K562 (cell line): ENCODE results near the gene PTCH2. TPM values are rescaled to one million over a fixed set of nuclear protein-coding genes. Genes with fewer than 3 reads are reported as not detected.

Source experiments
- CBFA2T3 ChIP-seq: fragments of 450-650 bp; IDR thresholded peaks from 2 replicates; pipeline ENCODE4 v1.6.1; 2017
- FOXJ2 ChIP-seq: fragments of 200-800 bp; sonication (Bioruptor generic); IDR thresholded peaks from 2 replicates; pipeline ENCODE4 v1.6.1; 2016; ENCODE audit warnings: missing genetic modification characterization, missing compliant biosample characterization
- HMGN3 ChIP-seq: IDR thresholded peaks from 2 replicates; pipeline ENCODE4 v1.6.1; 2011; ENCODE audit warnings: borderline replicate concordance, low read depth, mild to moderate bottlenecking, mixed read lengths, low read length; ENCODE audit not compliant: insufficient read length; ENCODE audit errors: extremely low read depth
- JUND ChIP-seq, 2 experiments: IDR thresholded peaks; 2 replicates in 1 of 2; 3 replicates in 1 of 2; pipeline ENCODE4 v1.6.1; 2011; ENCODE audit warnings: borderline replicate concordance in 2 of 2, low read depth in 2 of 2, low read length in 2 of 2, improper control_type of control experiment in 1 of 2, missing biosample characterization in 1 of 2, missing genetic modification characterization in 1 of 2, missing genetic modification reagents in 1 of 2
- MYNN ChIP-seq, 2 experiments: sonication (generic); formaldehyde crosslinking in 1 of 2; IDR thresholded peaks; 2 replicates each; pipeline versions ENCODE4 v1.5.0 to v1.6.1; 2016 to 2020; ENCODE audit warnings: antibody characterized with exemption in 1 of 2, missing genetic modification reagents in 1 of 2
- PBX2 ChIP-seq, 2 experiments: IDR thresholded peaks in 1 of 2; conservative IDR thresholded peaks in 1 of 2; 2 replicates each; pipeline ENCODE4 v1.6.1; 2016; ENCODE audit warnings: low read depth in 2 of 2, mild to moderate bottlenecking in 1 of 2, missing compliant biosample characterization in 1 of 2, missing genetic modification characterization in 1 of 2, moderate library complexity in 1 of 2
- RBBP5 ChIP-seq: fragments of 200-600 bp; sonication (generic); IDR thresholded peaks from 2 replicates; pipeline ENCODE4 v1.6.1; 2012; ENCODE audit warnings: borderline replicate concordance, mild to moderate bottlenecking, low read length, control low read depth, inconsistent platforms; ENCODE audit not compliant: insufficient read depth, poor library complexity, severe bottlenecking
- RCOR1 ChIP-seq, 2 experiments: IDR thresholded peaks; 2 replicates each; pipeline ENCODE4 v1.6.1; 2012; ENCODE audit warnings: low read depth in 2 of 2, low read length in 2 of 2, borderline replicate concordance in 1 of 2, improper control_type of control experiment in 1 of 2
- SOX6 ChIP-seq: fragments of 450-650 bp; IDR thresholded peaks from 2 replicates; pipeline ENCODE4 v1.6.1; 2014; ENCODE audit warnings: mild to moderate bottlenecking
- TCFL5 ChIP-seq: fragments of 250-450 bp; sonication (Bioruptor Pico); conservative IDR thresholded peaks from 2 replicates; pipeline ENCODE4 v1.6.1; 2021; ENCODE audit warnings: mild to moderate bottlenecking, moderate library complexity, matching md5 sums
- ZBTB7A ChIP-seq: IDR thresholded peaks from 2 replicates; pipeline ENCODE4 v1.6.1; 2011; ENCODE audit warnings: low read depth, mild to moderate bottlenecking, low read length, moderate library complexity, borderline replicate concordance; ENCODE audit not compliant: control insufficient read depth
- ZNF589 ChIP-seq: fragments of 200-800 bp; sonication (Bioruptor generic); IDR thresholded peaks from 2 replicates; pipeline ENCODE4 v1.6.1; 2016; ENCODE audit warnings: low read depth, missing genetic modification characterization, missing compliant biosample characterization
- ZNF644 ChIP-seq: fragments of 200-800 bp; sonication (Bioruptor generic); IDR thresholded peaks from 2 replicates; pipeline ENCODE4 v1.6.1; 2016; ENCODE audit warnings: low read depth, missing genetic modification characterization, missing compliant biosample characterization
- polyA plus RNA-seq, 8 experiments: library from polyadenylated mRNA; depleted of rRNA in 4 of 8; stranded (reverse) in 5 of 8; unstranded in 3 of 8; fragments of >200 nt; fragmentation: Nextera tagmentation in 2 of 8; fragmentation: Illumina TruSeq in 1 of 8; extraction: Ambion mirVana in 2 of 8; extraction: Trizol in 1 of 8; gene quantifications; 2 replicates each; pipeline versions ENCODE4 v1.2.1 to v1.2.3, GENCODE V29; 2011 to 2014; ENCODE audit warnings: inconsistent platforms in 1 of 8, missing spikeins in 1 of 8
- total RNA-seq, 7 experiments: library from RNA; depleted of rRNA in 6 of 7; stranded (reverse); fragments of >200 nt in 6 of 7; fragmentation: Illumina TruSeq in 2 of 7; extraction: Trizol in 2 of 7; gene quantifications; 2 replicates each; pipeline versions ENCODE4 v1.2.1 to v1.2.3, GENCODE V29; 2011 to 2021; ENCODE audit warnings: low replicate concordance in 1 of 7
- TF ChIP-seq, protein P1 (sequence below), 2 experiments: fragments of 250-450 bp in 1 of 2; fragments of 450-650 bp in 1 of 2; sonication (Bioruptor Pico) in 1 of 2; IDR thresholded peaks; 2 replicates each; pipeline versions ENCODE4 v1.6.1 to v1.8.0; 2016 to 2021; ENCODE audit warnings: mild to moderate bottlenecking in 2 of 2, moderate library complexity in 2 of 2, missing compliant biosample characterization in 1 of 2, missing genetic modification characterization in 1 of 2
- TF ChIP-seq, protein P2 (sequence below): sonication (generic); IDR thresholded peaks from 2 replicates; pipeline ENCODE4 v1.6.1; 2016

Gene PTCH2
- total and polyA plus RNA-seq, 9 of the 15 experiments (the other 6 are each of a cell fraction or from before 2014, with no cell fraction given) = 0.15 to 27.3 (median 0.48) TPM; not detected in 1

DNA sequence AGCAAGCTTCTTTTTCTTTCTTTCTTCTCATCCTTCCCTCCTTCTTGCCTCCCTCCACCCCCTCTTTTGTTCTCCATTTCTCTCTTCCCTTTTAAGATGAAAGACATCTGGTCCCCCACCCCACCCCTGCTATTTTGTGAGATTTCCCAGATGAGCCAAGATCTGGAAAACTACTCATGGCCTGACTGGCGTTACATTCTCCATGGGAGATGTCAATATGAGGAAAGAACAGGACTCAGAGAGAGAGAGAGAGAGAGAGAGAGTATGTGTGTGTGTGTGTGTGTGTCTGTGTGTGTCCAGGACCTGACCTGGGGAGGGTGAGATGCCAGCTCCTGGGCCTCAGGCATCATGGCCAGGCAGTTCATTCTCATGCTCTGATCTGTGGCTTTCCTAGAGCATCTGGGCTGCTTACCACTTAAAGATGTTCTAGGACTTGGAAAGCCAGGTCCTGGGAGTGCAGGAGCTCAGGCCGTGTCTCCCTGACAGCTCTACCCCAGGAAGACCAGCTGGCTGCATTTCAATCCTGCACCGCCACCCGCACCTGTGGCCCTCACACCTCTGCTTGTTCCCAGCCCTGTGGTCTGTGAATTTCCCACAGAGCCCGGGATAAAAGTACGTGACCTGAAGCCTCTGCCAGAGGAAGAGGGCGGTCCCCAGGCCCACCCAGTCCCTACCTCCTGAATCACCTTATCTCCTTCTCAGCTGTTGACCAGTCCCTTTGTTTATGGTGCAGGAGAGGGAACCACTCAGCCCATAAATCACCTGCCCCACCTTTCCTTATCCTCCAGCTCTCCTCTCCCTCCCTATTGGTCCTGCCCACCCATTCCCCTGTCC, 51.9 kb downstream of the PTCH2 start (continued):
- TF ChIP-seq PBX2 (CRISPR knock-in tag; IDR thresholded peaks at IDR 0.05; ENCODE audit: low read depth) = peak; percentile 54
- peak; percentile 91 for TF ChIP-seq PBX2 (tag; conservative IDR thresholded peaks at IDR 0.05; ENCODE audit: low read depth)
- no peak for TF ChIP-seq ZNF644
- no peak for TF ChIP-seq ZNF589 (CRISPR knock-in tag)
- no peak for TF ChIP-seq HMGN3
- no peak for TF ChIP-seq JUND (IDR thresholded peaks at IDR 0.05; ENCODE audit: borderline replicate concordance, low read depth, low read length)
- TF ChIP-seq JUND (tag; IDR thresholded peaks at IDR 0.05; ENCODE audit: borderline replicate concordance, low read depth, low read length) = peak; percentile 30; the same call in 1 of the 3 replicates
- peak; percentile 61; the same call in 1 of the 2 replicates for TF ChIP-seq MYNN (IDR thresholded peaks at IDR 0.05)
- TF ChIP-seq MYNN (CRISPR knock-in tag; IDR thresholded peaks at IDR 0.05) = no peak
- TF ChIP-seq TCFL5 (CRISPR knock-in tag) = no peak
- TF ChIP-seq FOXJ2 (tag) = no peak
- TF ChIP-seq, protein P1, sequence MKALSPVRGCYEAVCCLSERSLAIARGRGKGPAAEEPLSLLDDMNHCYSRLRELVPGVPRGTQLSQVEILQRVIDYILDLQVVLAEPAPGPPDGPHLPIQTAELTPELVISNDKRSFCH (CRISPR knock-in tag; IDR thresholded peaks at IDR 0.05) = no peak
- TF ChIP-seq, protein P1 (tag; IDR thresholded peaks at IDR 0.05) = 0 out of 2 replicates have a peak, but pooled peaks have one; percentile 19
- TF ChIP-seq, protein P2, sequence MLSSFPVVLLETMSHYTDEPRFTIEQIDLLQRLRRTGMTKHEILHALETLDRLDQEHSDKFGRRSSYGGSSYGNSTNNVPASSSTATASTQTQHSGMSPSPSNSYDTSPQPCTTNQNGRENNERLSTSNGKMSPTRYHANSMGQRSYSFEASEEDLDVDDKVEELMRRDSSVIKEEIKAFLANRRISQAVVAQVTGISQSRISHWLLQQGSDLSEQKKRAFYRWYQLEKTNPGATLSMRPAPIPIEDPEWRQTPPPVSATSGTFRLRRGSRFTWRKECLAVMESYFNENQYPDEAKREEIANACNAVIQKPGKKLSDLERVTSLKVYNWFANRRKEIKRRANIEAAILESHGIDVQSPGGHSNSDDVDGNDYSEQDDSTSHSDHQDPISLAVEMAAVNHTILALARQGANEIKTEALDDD = 0 out of 2 replicates have a peak, but pooled peaks have one; percentile 23
- peak; percentile 59 for TF ChIP-seq CBFA2T3
- TF ChIP-seq ZBTB7A = 0 out of 2 replicates have a peak, but pooled peaks have one; percentile 22
- TF ChIP-seq RBBP5 = no peak
- TF ChIP-seq SOX6 = peak; percentile 80
- TF ChIP-seq RCOR1 (IDR thresholded peaks at IDR 0.05; ENCODE audit: borderline replicate concordance in 1 of 2, low read depth in 2 of 2, low read length in 2 of 2) = peak in 1 of 2 experiments; percentile 35; a peak in 1 of 4 replicates
